Fibroblast of villous mesenchyme (primary cell): ENCODE results near the gene FSD2. TPM values are rescaled to one million over a fixed set of nuclear protein-coding genes. Genes with fewer than 3 reads are reported as not detected.

Experiments
- DNase-seq: peaks from one replicate; pipeline ENCODE4 v3.0.0-alpha.2; 2010; ENCODE audit warnings: low read depth
- H3K4me3 ChIP-seq: 2 replicates; pipeline ENCODE4 v1.5.1; 2011; ENCODE audit warnings: low read depth, mild to moderate bottlenecking, low read length
- CTCF ChIP-seq: IDR thresholded peaks from 2 replicates; pipeline ENCODE4 v1.5.1; 2012; ENCODE audit warnings: low read depth, mild to moderate bottlenecking, low read length; ENCODE audit not compliant: insufficient read depth
- total RNA-seq: library from RNA; depleted of rRNA; stranded (reverse); fragments of >200 nt; gene quantifications from 2 replicates; pipeline ENCODE4 v1.2.3, GENCODE V29; 2012

Gene FSD2
- not detected in 2 replicates for total RNA-seq

- DNase-seq: no peak
- no peak for TF ChIP-seq CTCF
- no peak within 1 kb of the TSS for H3K4me3 ChIP-seq
Observed at GRCh38 chr15:82805994-82806406, at the start of gene FSD2. FSD2 (minus strand) TSS chr15:82806069; CDS start chr15:82787390, 18,679 bp downstream.

- no peak for DNase-seq
- no peak for TF ChIP-seq CTCF
- no peak overlapping the region for H3K4me3 ChIP-seq
Observed at GRCh38 chr15:82854554-82854953, 48.7 kb upstream of the FSD2 start.

- DNase-seq: no peak
- no peak for TF ChIP-seq CTCF
- H3K4me3 ChIP-seq: no peak overlapping the region
Observed at GRCh38 chr15:82852941-82853561, 47.2 kb upstream of the FSD2 start.

- no peak for TF ChIP-seq CTCF
- no peak for DNase-seq
- H3K4me3 ChIP-seq: no peak overlapping the region
Observed at GRCh38 chr15:82851981-82852511, 46.2 kb upstream of the FSD2 start.

- H3K4me3 ChIP-seq: no peak overlapping the region
- TF ChIP-seq CTCF: no peak
- DNase-seq: no peak
Observed at GRCh38 chr15:82851306-82851850, 45.5 kb upstream of the FSD2 start.

GRCh38 chr15:82850731-82851130, 44.9 kb upstream of the FSD2 start:
- TF ChIP-seq CTCF: no peak
- no peak overlapping the region for H3K4me3 ChIP-seq
- no peak for DNase-seq
